HFFc6 (cell line): Measurements from ENCODE around the gene DDX23. TPM values are rescaled to one million over a fixed set of nuclear protein-coding genes. Genes with fewer than 3 reads are reported as not detected.

ENCODE experiments used
- DNase-seq: peaks from one replicate; pipeline ENCODE4 v3.0.0-alpha.2; 2018
- H3K27ac Mint-ChIP-seq: 2 replicates; pipeline ENCODE4 v1.8.0; 2020; ENCODE audit warnings: mild to moderate bottlenecking, mixed read lengths
- H3K27me3 Mint-ChIP-seq: 2 replicates; pipeline ENCODE4 v1.8.0; 2021; ENCODE audit warnings: mild to moderate bottlenecking, moderate library complexity, mixed read lengths; ENCODE audit not compliant: insufficient read depth
- H3K36me3 Mint-ChIP-seq: 2 replicates; pipeline ENCODE4 v1.8.0; 2021; ENCODE audit warnings: low read depth, mixed read lengths
- H3K4me1 Mint-ChIP-seq: 2 replicates; pipeline ENCODE4 v1.8.0; 2020; ENCODE audit warnings: low read depth, mixed read lengths
- H3K4me3 Mint-ChIP-seq: 2 replicates; pipeline ENCODE4 v1.8.0; 2020; ENCODE audit warnings: mild to moderate bottlenecking, moderate library complexity, mixed read lengths
- H3K9me3 Mint-ChIP-seq: 2 replicates; pipeline ENCODE4 v1.8.0; 2020; ENCODE audit warnings: mild to moderate bottlenecking, mixed read lengths
- total RNA-seq, 6 experiments: library from RNA; stranded (reverse); fragmentation: NEBNext Ultra II Directional; extraction: Animal tissue kit (Norgen Biotek cat#: 25700); gene quantifications; 2 replicates in 1 of 6; 3 replicates in 5 of 6; pipeline ENCODE4 v1.2.3, GENCODE V29; 2021
- TF ChIP-seq, protein P1 (sequence below): fragments of 200-600 bp; sonication (generic); IDR thresholded peaks from 2 replicates; pipeline ENCODE4 v1.5.0; 2021; ENCODE audit warnings: antibody characterized with exemption, mild to moderate bottlenecking

DDX23 gene
- total RNA-seq, 6 experiments from 2014 or later: 57.4 to 84.1 (median 69.8) TPM

DNA sequence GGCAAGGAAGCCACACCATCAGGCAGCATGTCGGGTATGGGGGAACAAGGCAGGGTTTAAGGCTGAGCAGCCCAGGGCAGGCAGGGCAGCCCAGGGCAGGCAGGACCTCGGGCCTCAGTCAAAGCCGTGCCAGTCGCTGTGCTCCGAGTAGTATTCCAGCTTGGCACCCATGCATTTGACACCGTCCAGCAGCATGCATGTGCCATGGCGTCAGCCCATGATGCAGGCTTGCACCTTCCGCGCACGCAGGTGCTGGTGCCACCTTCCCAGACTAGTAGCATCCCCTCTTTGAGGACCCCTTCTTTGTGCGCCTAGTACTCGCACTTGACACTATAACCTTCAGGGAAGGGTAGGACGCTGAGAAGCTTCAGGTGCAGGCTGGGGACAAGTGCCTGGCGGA, 51.5 kb downstream of the DDX23 start:
- no peak overlapping the region for H3K4me3 Mint-ChIP-seq
- H3K27ac Mint-ChIP-seq: no peak overlapping the region
- no peaks in the 10 kb centered on the region for H3K36me3 Mint-ChIP-seq
- TF ChIP-seq, protein P1, sequence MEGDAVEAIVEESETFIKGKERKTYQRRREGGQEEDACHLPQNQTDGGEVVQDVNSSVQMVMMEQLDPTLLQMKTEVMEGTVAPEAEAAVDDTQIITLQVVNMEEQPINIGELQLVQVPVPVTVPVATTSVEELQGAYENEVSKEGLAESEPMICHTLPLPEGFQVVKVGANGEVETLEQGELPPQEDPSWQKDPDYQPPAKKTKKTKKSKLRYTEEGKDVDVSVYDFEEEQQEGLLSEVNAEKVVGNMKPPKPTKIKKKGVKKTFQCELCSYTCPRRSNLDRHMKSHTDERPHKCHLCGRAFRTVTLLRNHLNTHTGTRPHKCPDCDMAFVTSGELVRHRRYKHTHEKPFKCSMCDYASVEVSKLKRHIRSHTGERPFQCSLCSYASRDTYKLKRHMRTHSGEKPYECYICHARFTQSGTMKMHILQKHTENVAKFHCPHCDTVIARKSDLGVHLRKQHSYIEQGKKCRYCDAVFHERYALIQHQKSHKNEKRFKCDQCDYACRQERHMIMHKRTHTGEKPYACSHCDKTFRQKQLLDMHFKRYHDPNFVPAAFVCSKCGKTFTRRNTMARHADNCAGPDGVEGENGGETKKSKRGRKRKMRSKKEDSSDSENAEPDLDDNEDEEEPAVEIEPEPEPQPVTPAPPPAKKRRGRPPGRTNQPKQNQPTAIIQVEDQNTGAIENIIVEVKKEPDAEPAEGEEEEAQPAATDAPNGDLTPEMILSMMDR: no peak
- no peaks in the 10 kb centered on the region; the same call in none of the 2 replicates for H3K27me3 Mint-ChIP-seq
- DNase-seq: no peak
- H3K9me3 Mint-ChIP-seq: no peaks in the 10 kb centered on the region
- H3K4me1 Mint-ChIP-seq: peaks cover 15% of the 10 kb centered on the region

DNA sequence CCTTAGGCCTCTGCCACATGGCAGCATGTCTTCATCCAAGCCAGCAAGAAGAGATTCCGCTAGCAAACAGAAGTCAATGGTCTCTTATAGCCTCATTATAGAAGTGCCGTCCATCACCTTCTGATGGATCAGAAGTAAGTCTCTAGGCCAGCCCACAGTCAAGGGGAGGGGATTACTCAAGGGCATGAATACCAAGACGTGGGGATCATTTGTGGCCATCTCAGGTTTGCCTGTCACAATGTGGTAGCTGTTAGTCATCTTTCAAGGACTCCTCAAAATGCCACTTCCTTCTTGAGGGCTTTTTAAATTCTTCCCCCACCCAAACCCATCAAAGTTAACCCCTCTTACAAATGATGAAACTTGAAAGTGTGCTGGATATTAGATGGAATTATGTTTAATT, 55.0 kb downstream of the DDX23 start:
- Mint-ChIP-seq H3K4me3 (no peak overlapping the region), H3K36me3 (no peaks in the 10 kb centered on the region), H3K9me3 (no peaks in the 10 kb centered on the region), H3K27ac (no peak overlapping the region), H3K27me3 (no peaks in the 10 kb centered on the region; the same call in 1 of the 2 replicates), H3K4me1 (peaks cover 26% of the 10 kb centered on the region)
- no peak for DNase-seq
- TF ChIP-seq, protein P1: no peak

DNA sequence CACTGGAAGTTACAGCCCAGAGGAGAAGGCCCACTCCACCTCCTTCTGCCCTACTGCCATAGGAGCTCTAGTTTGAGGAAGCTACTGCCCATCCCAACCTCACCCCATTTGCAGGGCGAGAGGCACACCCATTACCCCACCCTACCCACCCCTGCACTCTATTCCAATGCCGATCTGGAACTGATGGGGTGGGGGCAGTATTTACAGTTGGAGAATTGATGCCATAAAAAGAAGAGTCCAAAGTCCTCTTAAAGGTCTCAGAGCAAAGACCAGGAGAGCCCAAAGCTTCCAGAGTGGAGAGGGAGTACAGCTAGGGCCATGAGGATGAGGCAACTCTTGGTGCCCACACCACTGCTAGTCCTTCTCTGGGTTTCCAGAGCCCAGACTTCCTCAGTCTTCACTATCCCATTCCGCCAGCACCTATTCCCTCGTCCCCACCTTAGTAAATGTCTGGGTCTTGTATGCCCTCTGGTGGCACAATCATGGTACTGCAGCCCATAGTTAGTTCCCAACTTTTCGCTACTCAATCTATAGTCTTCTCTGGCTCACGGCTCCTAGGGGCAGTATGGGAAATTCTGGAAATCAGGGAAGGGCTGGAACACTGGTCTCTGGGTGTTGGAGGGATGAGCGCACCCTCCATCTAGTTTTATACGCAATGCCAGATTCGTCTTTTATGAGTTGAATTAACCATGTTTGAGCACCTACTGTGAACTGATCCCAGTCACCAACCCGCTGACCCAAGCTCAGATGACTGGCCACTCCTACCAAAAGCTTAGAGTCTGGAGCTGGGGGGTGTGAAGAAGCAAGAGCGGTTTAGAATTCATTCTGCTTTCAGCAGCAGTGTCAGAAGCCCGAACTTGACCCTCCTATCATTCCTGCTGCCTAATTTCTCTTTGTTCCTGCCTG, 56.2 kb downstream of the DDX23 start:
- H3K36me3 Mint-ChIP-seq: no peaks in the 10 kb centered on the region
- no peaks in the 10 kb centered on the region for H3K27me3 Mint-ChIP-seq
- peaks cover 26% of the 10 kb centered on the region for H3K4me1 Mint-ChIP-seq
- H3K9me3 Mint-ChIP-seq: no peaks in the 10 kb centered on the region
- peak overlapping the region; percentile 72 for H3K27ac Mint-ChIP-seq
- TF ChIP-seq, protein P1: peak; percentile 98
- H3K4me3 Mint-ChIP-seq: peak overlapping the region; percentile 38; the same call in 1 of the 2 replicates
- peak; percentile 62 for DNase-seq

DNA sequence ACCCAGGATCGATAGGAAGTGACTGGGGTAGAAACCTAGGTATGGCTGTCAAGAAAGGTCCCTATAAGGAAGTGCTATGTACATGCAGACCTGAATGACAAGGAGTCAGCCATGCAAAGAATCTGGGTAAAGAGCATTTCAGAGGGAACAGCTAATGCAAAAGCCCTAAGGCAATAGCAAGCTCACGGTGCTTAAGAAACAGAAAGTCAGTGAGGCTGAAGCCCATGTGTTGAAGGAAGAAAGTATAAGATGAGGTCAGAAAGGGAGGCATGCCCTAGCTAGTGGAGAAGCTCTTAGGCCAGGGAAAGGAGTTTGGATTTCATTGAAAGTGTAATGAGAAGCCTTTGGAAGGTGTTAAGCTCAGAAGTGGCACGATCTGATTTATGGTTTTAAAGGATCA, 57.1 kb downstream of the DDX23 start:
- H3K4me3 Mint-ChIP-seq: peak overlapping the region; percentile 46
- no peaks in the 10 kb centered on the region for H3K27me3 Mint-ChIP-seq
- peak overlapping the region; percentile 72 for H3K27ac Mint-ChIP-seq
- TF ChIP-seq, protein P1: no peak
- no peaks in the 10 kb centered on the region for H3K36me3 Mint-ChIP-seq
- DNase-seq: peak; percentile 87
- peaks cover 26% of the 10 kb centered on the region for H3K4me1 Mint-ChIP-seq
- H3K9me3 Mint-ChIP-seq: no peaks in the 10 kb centered on the region

DNA sequence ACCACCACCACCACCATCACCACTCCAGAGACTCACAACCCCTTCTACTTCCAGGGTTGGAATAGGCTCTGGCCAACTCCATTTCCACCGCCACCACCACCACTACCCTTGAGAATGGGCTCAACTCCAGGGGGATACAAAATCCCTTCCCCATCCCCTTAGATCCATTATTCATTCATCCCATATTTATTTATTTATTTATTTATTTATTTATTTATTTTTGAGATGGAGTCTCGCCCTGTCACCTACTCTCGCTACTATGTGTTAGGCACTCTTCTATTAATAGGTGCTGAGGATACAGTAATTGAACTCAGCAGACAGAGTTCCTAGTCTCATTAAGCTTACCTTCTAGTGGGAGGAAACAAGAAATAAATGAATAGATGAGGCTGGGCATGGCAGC, 58.3 kb downstream of the DDX23 start:
- H3K9me3 Mint-ChIP-seq: no peaks in the 10 kb centered on the region
- no peaks in the 10 kb centered on the region for H3K27me3 Mint-ChIP-seq
- no peak for DNase-seq
- H3K36me3 Mint-ChIP-seq: no peaks in the 10 kb centered on the region
- H3K4me3 Mint-ChIP-seq: no peak overlapping the region
- TF ChIP-seq, protein P1: no peak
- no peak overlapping the region for H3K27ac Mint-ChIP-seq
- H3K4me1 Mint-ChIP-seq: peaks cover 26% of the 10 kb centered on the region
